Right ventricle myocardium inferior (tissue), 1 donor: Measurements from ENCODE around the gene PLXNA3. TPM values are rescaled to one million over a fixed set of nuclear protein-coding genes. Genes with fewer than 3 reads are reported as not detected.
A peak's percentile ranks its signal among the peaks of the same experiment; 100 is the strongest.
"Not testable (repeated sequence)": the region's sequence is repeated elsewhere in the genome, so short reads cannot be mapped to it uniquely, and the experiment has no call there.

Experiments used
- ATAC-seq: fragments of 200-7000 bp; cut with Tn5 transposase; one replicate; pipeline ENCODE4 v1.9.1; 2020; ENCODE audit warnings: mild to moderate bottlenecking, moderate library complexity
- DNase-seq: peaks from one replicate; pipeline ENCODE4 v3.0.0; 2021; ENCODE audit errors: missing footprints
- intact Hi-C: fragments of 100-400 bp; cut with DNase I; formaldehyde crosslinking; loops from one replicate; pipeline ENCODE4 v1.11.0; 2022
- total RNA-seq: library from RNA; stranded (reverse); fragmentation: NEBNext Ultra II Directional; extraction: Animal tissue kit (Norgen Biotek cat#: 25700); gene quantifications from one replicate; pipeline ENCODE4 v1.2.1, GENCODE V29; 2021
- donor health status: DM: no; HTN: yes; CAD: no; lungs with severe emphysema.

Gene PLXNA3
- total RNA-seq, 1 donor from 2014 or later, result 23.2 TPM

GRCh38 chrX:154486396-154487207 is 28.5 kb downstream of the PLXNA3 start, which contains the start of gene UBL4A:
TSS of gene UBL4A (minus strand) at chrX:154486615. CDS start at chrX:154486584, 31 bp downstream.
- peak; percentile 35 for ATAC-seq
- intact Hi-C loops, result loop anchor here (2.0 kb wide), 1 partner anchor 30 kb away; the partner anchor contains the start of gene FAM3A
- peak; percentile 86 for DNase-seq

GRCh38 chrX:154487518-154488290 is 29.6 kb downstream of the PLXNA3 start:
- DNase-seq, result no peak
- intact Hi-C loops, result loop anchor here (2.0 kb wide), 1 partner anchor 29 kb away; the partner anchor contains the start of gene FAM3A
- no peak for ATAC-seq

- DNase-seq (peak; percentile 54), ATAC-seq (no peak)
- intact Hi-C loops, result no loop called here
Measured at GRCh38 chrX:154488336-154489075, 30.4 kb downstream of the PLXNA3 start.

- intact Hi-C loops, result no loop called here
- ATAC-seq, result no peak
- DNase-seq, result no peak
Measured at GRCh38 chrX:154489182-154489581, 31.1 kb downstream of the PLXNA3 start.

GRCh38 chrX:154490021-154490413 is 31.9 kb downstream of the PLXNA3 start:
- DNase-seq (peak; percentile 67), ATAC-seq (peak; percentile 1)
- intact Hi-C loops, result no loop called here

GRCh38 chrX:154490414-154491083 is 32.5 kb downstream of the PLXNA3 start, which contains the start of gene SLC10A3:
TSS of gene SLC10A3 (minus strand) at chrX:154490629. CDS start at chrX:154488940, 1,689 bp downstream.
- ATAC-seq (peak; percentile 94), DNase-seq (peak; percentile 96)
- intact Hi-C loops, result no loop called here

GRCh38 chrX:154494715-154495114 is 36.6 kb downstream of the PLXNA3 start:
- intact Hi-C loops, result no loop called here
- DNase-seq (no peak), ATAC-seq (no peak)

GRCh38 chrX:154495472-154495922 is 37.4 kb downstream of the PLXNA3 start:
- intact Hi-C loops, result no loop called here
- ATAC-seq (no peak), DNase-seq (no peak)

- not testable (repeated sequence) for DNase-seq
Measured at GRCh38 chrX:154496591-154497137, 38.6 kb downstream of the PLXNA3 start.

GRCh38 chrX:154501423-154501822 is 43.3 kb downstream of the PLXNA3 start:
- intact Hi-C loops, ATAC-seq, DNase-seq: not testable (repeated sequence)

More at GRCh38 chrX:154496591-154497137, 38.6 kb downstream of the PLXNA3 start:
- intact Hi-C loops, ATAC-seq: not testable (repeated sequence)

GRCh38 chrX:154502098-154502497 is 44.0 kb downstream of the PLXNA3 start:
- no peak for DNase-seq
- intact Hi-C loops, result no loop called here
- no peak for ATAC-seq

GRCh38 chrX:154502989-154503388 is 44.9 kb downstream of the PLXNA3 start:
- ATAC-seq, result no peak
- intact Hi-C loops, result no loop called here
- no peak for DNase-seq

GRCh38 chrX:154505734-154506133 is 47.7 kb downstream of the PLXNA3 start:
- ATAC-seq (no peak), DNase-seq (no peak)
- intact Hi-C loops, result no loop called here

GRCh38 chrX:154506483-154507332 is 48.6 kb downstream of the PLXNA3 start:
- intact Hi-C loops, result no loop called here
- no peak for ATAC-seq
- no peak for DNase-seq

- ATAC-seq, result no peak
- intact Hi-C loops, result no loop called here
- no peak for DNase-seq
Measured at GRCh38 chrX:154507673-154508383, 49.7 kb downstream of the PLXNA3 start.

- intact Hi-C loops, result no loop called here
- ATAC-seq (no peak), DNase-seq (no peak)
Measured at GRCh38 chrX:154508384-154508745, 50.3 kb downstream of the PLXNA3 start.

GRCh38 chrX:154509455-154509854 is 51.4 kb downstream of the PLXNA3 start:
- ATAC-seq (no peak), DNase-seq (no peak)
- intact Hi-C loops, result no loop called here
